Calu3 (cell line): ENCODE data around the gene PKN2. TPM values are rescaled to one million over a fixed set of nuclear protein-coding genes. Genes with fewer than 3 reads are reported as not detected.

Experiments used
- BruUV-seq: library from RNA; stranded (reverse); fragments of 400-500 nt; replicated peaks from 2 replicates; lab custom pipeline; 2021; lab: Mats Ljungman, UMichigan
- CTCF ChIA-PET: fragments of 300-600 bp; sonication (Branson Sonifier 250); formaldehyde crosslinking; loops from one replicate; lab custom pipeline; 2022; ENCODE audit warnings: antibody characterized with exemption; lab: Charles Lee
- DNase-seq: peaks from one replicate; pipeline ENCODE4 v3.0.0; 2022
- H3K27ac Mint-ChIP-seq: one replicate; pipeline ENCODE4 v1.8.0; 2022; ENCODE audit warnings: mixed read lengths; ENCODE audit not compliant: unreplicated experiment
- H3K27me3 Mint-ChIP-seq: one replicate; pipeline ENCODE4 v1.8.0; 2022; ENCODE audit warnings: mixed read lengths; ENCODE audit not compliant: unreplicated experiment
- H3K36me3 Mint-ChIP-seq: one replicate; pipeline ENCODE4 v1.8.0; 2022; ENCODE audit warnings: mild to moderate bottlenecking, moderate library complexity, mixed read lengths; ENCODE audit not compliant: insufficient read depth, unreplicated experiment
- H3K4me1 Mint-ChIP-seq: one replicate; pipeline ENCODE4 v1.8.0; 2022; ENCODE audit warnings: mild to moderate bottlenecking, low read depth, mixed read lengths; ENCODE audit not compliant: unreplicated experiment
- H3K4me3 Mint-ChIP-seq: one replicate; pipeline ENCODE4 v1.8.0; 2022; ENCODE audit warnings: mild to moderate bottlenecking, low read depth, moderate library complexity, mixed read lengths; ENCODE audit not compliant: unreplicated experiment
- H3K9me3 Mint-ChIP-seq: one replicate; pipeline ENCODE4 v1.8.0; 2022; ENCODE audit warnings: low read depth, mixed read lengths; ENCODE audit not compliant: unreplicated experiment
- CTCF ChIP-seq: fragments of 200-600 bp; IDR thresholded peaks from one replicate; pipeline ENCODE4 v1.8.0; 2022; ENCODE audit warnings: antibody characterized with exemption; ENCODE audit not compliant: unreplicated experiment
- intact Hi-C: fragments of 100-400 bp; cut with micrococcal nuclease; formaldehyde crosslinking; loops from one replicate; pipeline ENCODE4 v1.10.0; 2022; ENCODE audit not compliant: unreplicated experiment
- total RNA-seq: library from RNA; stranded (reverse); gene quantifications from 2 replicates; pipeline ENCODE4 v1.2.3, GENCODE V29; 2022

Gene PKN2
- total RNA-seq, 1 experiment from 2014 or later = 82.8 TPM

- intact Hi-C loops = no loop called here
- H3K4me1 Mint-ChIP-seq = no peaks in the 10 kb centered on the region
- no peak for TF ChIP-seq CTCF
- H3K4me3 Mint-ChIP-seq = no peak overlapping the region
- no peak overlapping the region for H3K27ac Mint-ChIP-seq
- no peaks in the 10 kb centered on the region for H3K27me3 Mint-ChIP-seq
- H3K9me3 Mint-ChIP-seq = no peaks in the 10 kb centered on the region
- no peaks in the 10 kb centered on the region for H3K36me3 Mint-ChIP-seq
- no peak for DNase-seq
- CTCF ChIA-PET = no interaction called here
- BruUV-seq = no TSS peak
These were observed 34.1 kb upstream of the PKN2 start for GRCh38 chr1:88649932-88650331.

GRCh38 chr1:88650676-88651418 is 33.2 kb upstream of the PKN2 start:
- no TSS peak for BruUV-seq
- no peak for DNase-seq
- no peaks in the 10 kb centered on the region for H3K9me3 Mint-ChIP-seq
- no peak overlapping the region for H3K4me3 Mint-ChIP-seq
- no peaks in the 10 kb centered on the region for H3K27me3 Mint-ChIP-seq
- CTCF ChIA-PET = interaction anchor here (0.7 to 1.1 kb wide), 2 partner anchors 10 to 29 kb away, joined by 3 to 4 read pairs; no protein-coding TSS in a partner anchor
- H3K4me1 Mint-ChIP-seq = no peaks in the 10 kb centered on the region
- no peak for TF ChIP-seq CTCF
- no peaks in the 10 kb centered on the region for H3K36me3 Mint-ChIP-seq
- no peak overlapping the region for H3K27ac Mint-ChIP-seq
- intact Hi-C loops = no loop called here

- Mint-ChIP-seq H3K36me3 (no peaks in the 10 kb centered on the region), H3K27me3 (no peaks in the 10 kb centered on the region), H3K4me3 (no peak overlapping the region), H3K4me1 (peaks cover 8% of the 10 kb centered on the region), H3K9me3 (no peaks in the 10 kb centered on the region), H3K27ac (no peak overlapping the region)
- DNase-seq = no peak
- no TSS peak for BruUV-seq
- CTCF ChIA-PET = interaction anchor here (0.8 to 1.3 kb wide), 3 partner anchors 8 to 29 kb away, joined by 3 to 11 read pairs (median 5); partner anchors contain the start of gene PKN2
- TF ChIP-seq CTCF = no peak
- intact Hi-C loops = loop anchor here (2.0 kb wide), 2 partner anchors 28 to 222 kb away; no protein-coding TSS in a partner anchor
These were observed 28.9 kb upstream of the PKN2 start for GRCh38 chr1:88655140-88655539.

- DNase-seq = no peak
These were observed 28.3 kb upstream of the PKN2 start for GRCh38 chr1:88655685-88656299.

More at GRCh38 chr1:88655685-88656299, 28.3 kb upstream of the PKN2 start:
- Mint-ChIP-seq H3K9me3 (no peaks in the 10 kb centered on the region), H3K4me1 (peaks cover 8% of the 10 kb centered on the region), H3K27ac (no peak overlapping the region), H3K36me3 (no peaks in the 10 kb centered on the region), H3K27me3 (no peaks in the 10 kb centered on the region), H3K4me3 (no peak overlapping the region)
- BruUV-seq = no TSS peak
- intact Hi-C loops = loop anchor here (2.0 kb wide), 2 partner anchors 27 to 221 kb away; no protein-coding TSS in a partner anchor
- CTCF ChIA-PET = interaction anchor here (0.8 to 1.3 kb wide), 3 partner anchors 8 to 28 kb away, joined by 3 to 11 read pairs (median 5); partner anchors contain the start of gene PKN2
- no peak for TF ChIP-seq CTCF
